B cell (primary cell): ENCODE results near the gene SLC25A29.

ENCODE experiments used
- EZH2 ChIP-seq: IDR thresholded peaks from 2 replicates; pipeline ENCODE4 v1.6.1; 2012; ENCODE audit warnings: borderline replicate concordance, low read depth, mild to moderate bottlenecking, moderate library complexity, low read length; ENCODE audit not compliant: insufficient read depth, poor library complexity, severe bottlenecking
- TF ChIP-seq, protein P1 (sequence below): fragments of 200-600 bp; IDR thresholded peaks from one replicate; pipeline ENCODE4 v1.8.0; 2022; ENCODE audit warnings: antibody characterized with exemption, mild to moderate bottlenecking

GRCh38 chr14:100348253-100348729 is 42.0 kb upstream of the SLC25A29 start:
- TF ChIP-seq, protein P1, sequence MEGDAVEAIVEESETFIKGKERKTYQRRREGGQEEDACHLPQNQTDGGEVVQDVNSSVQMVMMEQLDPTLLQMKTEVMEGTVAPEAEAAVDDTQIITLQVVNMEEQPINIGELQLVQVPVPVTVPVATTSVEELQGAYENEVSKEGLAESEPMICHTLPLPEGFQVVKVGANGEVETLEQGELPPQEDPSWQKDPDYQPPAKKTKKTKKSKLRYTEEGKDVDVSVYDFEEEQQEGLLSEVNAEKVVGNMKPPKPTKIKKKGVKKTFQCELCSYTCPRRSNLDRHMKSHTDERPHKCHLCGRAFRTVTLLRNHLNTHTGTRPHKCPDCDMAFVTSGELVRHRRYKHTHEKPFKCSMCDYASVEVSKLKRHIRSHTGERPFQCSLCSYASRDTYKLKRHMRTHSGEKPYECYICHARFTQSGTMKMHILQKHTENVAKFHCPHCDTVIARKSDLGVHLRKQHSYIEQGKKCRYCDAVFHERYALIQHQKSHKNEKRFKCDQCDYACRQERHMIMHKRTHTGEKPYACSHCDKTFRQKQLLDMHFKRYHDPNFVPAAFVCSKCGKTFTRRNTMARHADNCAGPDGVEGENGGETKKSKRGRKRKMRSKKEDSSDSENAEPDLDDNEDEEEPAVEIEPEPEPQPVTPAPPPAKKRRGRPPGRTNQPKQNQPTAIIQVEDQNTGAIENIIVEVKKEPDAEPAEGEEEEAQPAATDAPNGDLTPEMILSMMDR, result no peak
- no peak for TF ChIP-seq EZH2
